MCF 10A (cell line): Measurements from ENCODE around the gene MFAP4. TPM values are rescaled to one million over a fixed set of nuclear protein-coding genes. Genes with fewer than 3 reads are reported as not detected.

Experiments used
- BruUV-seq: library from RNA; stranded (reverse); fragments of 400-500 nt; replicated peaks from 2 replicates; lab custom pipeline; 2021; lab: Mats Ljungman, UMichigan
- CTCF ChIA-PET: fragments of 300-600 bp; sonication (Branson Sonifier 250); formaldehyde crosslinking; extraction: SDS; loops from one replicate; lab custom pipeline; 2021; ENCODE audit warnings: antibody characterized with exemption, inconsistent platforms; lab: Yijun Ruan, JAX
- POLR2A ChIA-PET: fragments of 300-600, 350-650 bp; sonication (Branson Sonifier 250); formaldehyde crosslinking; extraction: SDS; loops from one replicate; lab custom pipeline; 2020; ENCODE audit warnings: antibody characterized with exemption, inconsistent platforms; lab: Yijun Ruan, JAX
- DNase-seq: peaks from one replicate; pipeline ENCODE4 v3.0.0-alpha.2; 2018; ENCODE audit not compliant: unreplicated experiment
- H3K27ac Mint-ChIP-seq: one replicate; pipeline ENCODE4 v1.8.0; 2022; ENCODE audit warnings: mild to moderate bottlenecking, low read depth, mixed read lengths; ENCODE audit not compliant: unreplicated experiment
- H3K27me3 Mint-ChIP-seq: one replicate; pipeline ENCODE4 v1.8.0; 2022; ENCODE audit warnings: mixed read lengths; ENCODE audit not compliant: insufficient read depth, unreplicated experiment
- H3K36me3 Mint-ChIP-seq: one replicate; pipeline ENCODE4 v1.8.0; 2022; ENCODE audit warnings: mild to moderate bottlenecking, moderate library complexity, mixed read lengths; ENCODE audit not compliant: insufficient read depth, unreplicated experiment
- H3K4me1 Mint-ChIP-seq: one replicate; pipeline ENCODE4 v1.8.0; 2022; ENCODE audit warnings: mixed read lengths; ENCODE audit not compliant: insufficient read depth, unreplicated experiment
- H3K4me3 Mint-ChIP-seq: one replicate; pipeline ENCODE4 v1.8.0; 2022; ENCODE audit warnings: mild to moderate bottlenecking, moderate library complexity, mixed read lengths; ENCODE audit not compliant: unreplicated experiment
- H3K9me3 Mint-ChIP-seq: one replicate; pipeline ENCODE4 v1.8.0; 2022; ENCODE audit warnings: mixed read lengths; ENCODE audit not compliant: unreplicated experiment
- CTCF ChIP-seq: fragments of 200-600 bp; IDR thresholded peaks from one replicate; pipeline ENCODE4 v1.8.0; 2022; ENCODE audit warnings: antibody characterized with exemption, mild to moderate bottlenecking; ENCODE audit not compliant: unreplicated experiment
- intact Hi-C: fragments of 100-400 bp; cut with micrococcal nuclease; formaldehyde crosslinking; loops from 2 replicates; pipeline ENCODE4 v1.14.1; 2022
- total RNA-seq: library from RNA; stranded (reverse); gene quantifications from 2 replicates; pipeline ENCODE4 v1.2.3, GENCODE V29; 2022

The MFAP4 gene
- total RNA-seq, 1 experiment from 2014 or later: not detected

GRCh38 chr17:19341641-19342610 lies 45.1 kb downstream of the MFAP4 start:
- Mint-ChIP-seq H3K4me3 (no peak overlapping the region), H3K27ac (no peak overlapping the region), H3K27me3 (no peaks in the 10 kb centered on the region), H3K9me3 (no peaks in the 10 kb centered on the region), H3K36me3 (peaks cover 12% of the 10 kb centered on the region), H3K4me1 (peaks cover 16% of the 10 kb centered on the region)
- intact Hi-C loops: no loop called here
- no peak for TF ChIP-seq CTCF
- POLR2A ChIA-PET: interaction anchor here (0.6 to 1.2 kb wide), 3 partner anchors 13 to 20 kb away, joined by 3 read pairs; no protein-coding TSS in a partner anchor
- DNase-seq: no peak
- CTCF ChIA-PET: interaction anchor here (1.7 kb wide), 1 partner anchor 21 kb away, joined by 3 read pairs; the partner anchor contains the start of gene B9D1
- no TSS peak for BruUV-seq

GRCh38 chr17:19341211-19341631 lies 45.8 kb downstream of the MFAP4 start:
- CTCF ChIA-PET: interaction anchor here (0.8 to 1.7 kb wide), 2 partner anchors 8 to 22 kb away, joined by 3 read pairs; partner anchors contain the start of gene B9D1
- POLR2A ChIA-PET: interaction anchor here (0.6 to 1.2 kb wide), 3 partner anchors 13 to 1424 kb away, joined by 3 read pairs; no protein-coding TSS in a partner anchor
- Mint-ChIP-seq H3K4me1 (peaks cover 10% of the 10 kb centered on the region), H3K9me3 (no peaks in the 10 kb centered on the region), H3K36me3 (peaks cover 12% of the 10 kb centered on the region), H3K4me3 (no peak overlapping the region), H3K27ac (no peak overlapping the region), H3K27me3 (no peaks in the 10 kb centered on the region)
- no TSS peak for BruUV-seq
- no peak for TF ChIP-seq CTCF
- intact Hi-C loops: no loop called here
- no peak for DNase-seq

GRCh38 chr17:19339341-19339815 lies 47.6 kb downstream of the MFAP4 start:
- no peak for DNase-seq
- BruUV-seq: no TSS peak
- H3K4me1 Mint-ChIP-seq: peaks cover 10% of the 10 kb centered on the region
- no peak overlapping the region for H3K27ac Mint-ChIP-seq
- no peak for TF ChIP-seq CTCF
- intact Hi-C loops: no loop called here
- no peak overlapping the region for H3K4me3 Mint-ChIP-seq
- CTCF ChIA-PET: interaction anchor here (0.6 to 1.1 kb wide), 3 partner anchors 15 to 706 kb away, joined by 3 read pairs; partner anchors contain the start of gene B9D1
- H3K9me3 Mint-ChIP-seq: no peaks in the 10 kb centered on the region
- POLR2A ChIA-PET: interaction anchor here (0.6 kb wide), 1 partner anchor 8 kb away, joined by 3 read pairs; no protein-coding TSS in a partner anchor
- H3K27me3 Mint-ChIP-seq: no peaks in the 10 kb centered on the region
- peaks cover 12% of the 10 kb centered on the region for H3K36me3 Mint-ChIP-seq
